GM06990 (cell line): ENCODE results near the gene PRR14L.
"Not testable (repeated sequence)": the region's sequence is repeated elsewhere in the genome, so short reads cannot be mapped to it uniquely, and the experiment has no call there.

Experiments
- DNase-seq: peaks from one replicate; pipeline ENCODE4 v3.0.0-alpha.2; 2011; ENCODE audit not compliant: insufficient read length; ENCODE audit errors: extremely low read depth
- H3K27me3 ChIP-seq: replicated peaks from 2 replicates; pipeline ENCODE4 v1.6.0; 2011; ENCODE audit warnings: low read length; ENCODE audit not compliant: control insufficient read depth, insufficient read depth
- H3K36me3 ChIP-seq: 2 replicates; pipeline ENCODE4 v1.5.1; 2011; ENCODE audit warnings: low read length; ENCODE audit not compliant: control insufficient read depth, insufficient read depth
- H3K4me3 ChIP-seq: replicated peaks from 2 replicates; pipeline ENCODE4 v1.5.1; 2011; ENCODE audit warnings: low read depth, mild to moderate bottlenecking, control low read depth, low read length
- CTCF ChIP-seq: IDR thresholded peaks from 2 replicates; pipeline ENCODE4 v1.5.1; 2011; ENCODE audit warnings: low read length, control low read depth, mild to moderate bottlenecking, inconsistent platforms; ENCODE audit not compliant: insufficient read depth, poor library complexity, severe bottlenecking

PRR14L gene

GRCh38 chr22:31676700-31677099, 73.2 kb downstream of the PRR14L start:
- peak overlapping the region; percentile 60 for H3K4me3 ChIP-seq
- H3K27me3 ChIP-seq: no peaks in the 10 kb centered on the region
- peak; percentile 89 for DNase-seq
- TF ChIP-seq CTCF: no peak
- no peaks in the 10 kb centered on the region for H3K36me3 ChIP-seq

GRCh38 chr22:31674219-31674618, 75.7 kb downstream of the PRR14L start:
- not testable (repeated sequence) for H3K27me3 ChIP-seq, H3K4me3 ChIP-seq, H3K36me3 ChIP-seq
- DNase-seq: peak; percentile 42

GRCh38 chr22:31668849-31669248, 81.1 kb downstream of the PRR14L start:
- H3K27me3 ChIP-seq, DNase-seq, H3K36me3 ChIP-seq, H3K4me3 ChIP-seq: not testable (repeated sequence)

GRCh38 chr22:31662668-31663037, 87.3 kb downstream of the PRR14L start:
- Histone ChIP-seq H3K4me3 (peak overlapping the region; percentile 92), H3K27me3 (no peaks in the 10 kb centered on the region), H3K36me3 (no peaks in the 10 kb centered on the region)
- no peak for TF ChIP-seq CTCF
- no peak for DNase-seq

GRCh38 chr22:31661851-31662667, 87.9 kb downstream of the PRR14L start, which contains the start of gene PISD:
Gene PISD (minus strand): TSS chr22:31662215. CDS start chr22:31662208, 7 bp downstream.
- TF ChIP-seq CTCF: no peak
- no peaks in the 10 kb centered on the region for H3K36me3 ChIP-seq
- DNase-seq: peak; percentile 96
- H3K4me3 ChIP-seq: peak within 1 kb of the TSS; percentile 92
- H3K27me3 ChIP-seq: no peaks in the 10 kb centered on the region

- peak; percentile 54 for DNase-seq
- not testable (repeated sequence) for H3K27me3 ChIP-seq, H3K36me3 ChIP-seq
- peak overlapping the region; percentile 92 for H3K4me3 ChIP-seq
Observed at GRCh38 chr22:31660860-31661341, 89.0 kb downstream of the PRR14L start.

- DNase-seq: no peak
- no peak overlapping the region for H3K4me3 ChIP-seq
- no peak for TF ChIP-seq CTCF
- H3K27me3 ChIP-seq: no peaks in the 10 kb centered on the region
- no peaks in the 10 kb centered on the region for H3K36me3 ChIP-seq
Observed at GRCh38 chr22:31659246-31659645, 90.7 kb downstream of the PRR14L start.
